ENCODE data around the gene C3.

- TF ChIP-seq EZH2 (IDR thresholded peaks at IDR 0.05) (no peak), POLR2AphosphoS5 (IDR thresholded peaks at IDR 0.05; ENCODE audit: borderline replicate concordance, low read depth, low read length) (no peak)
Observed at GRCh38 chr19:6686628-6686975, 33.8 kb downstream of the C3 start.

Data from SK-N-MC (cell line).